ENCODE data around the gene ETV2.

The ETV2 gene

GRCh38 chr19:35621708-35622107 lies 19.8 kb upstream of the ETV2 start:
- DNase-seq (no peak), ATAC-seq (ENCODE audit: insufficient read depth, low read depth) (no peak)
- Histone ChIP-seq H3K4me1 (ENCODE audit: insufficient read depth, low read length) (no peaks in the 10 kb centered on the region), H3K27ac (ENCODE audit: low read length) (no peak overlapping the region), H4K20me1 (ENCODE audit: insufficient read depth, low read length) (no peaks in the 10 kb centered on the region), H3K4me2 (ENCODE audit: insufficient read depth, low read length) (no peak overlapping the region), H3K79me2 (ENCODE audit: insufficient read depth, low read length) (no peaks in the 10 kb centered on the region), H3K9me3 (ENCODE audit: insufficient read depth, low read length, severe bottlenecking) (no peaks in the 10 kb centered on the region), H2AFZ (ENCODE audit: low read depth, low read length) (no peak overlapping the region), H3K27me3 (ENCODE audit: insufficient read depth, low read length, poor library complexity) (no peaks in the 10 kb centered on the region), H3K36me3 (ENCODE audit: insufficient read depth, low read length) (peaks cover 32% of the 10 kb centered on the region), H3K9ac (ENCODE audit: low read depth, low read length) (no peak overlapping the region), H3K4me3 (ENCODE audit: low read depth in 1 of 2, low read length in 2 of 2) (no peak overlapping the region)
- TF ChIP-seq EZH2 (IDR thresholded peaks at IDR 0.05; ENCODE audit: borderline replicate concordance, low read depth, low read length, severe bottlenecking) (no peak), CTCF (IDR thresholded peaks at IDR 0.05; ENCODE audit: borderline replicate concordance, extremely low read depth, low read length, poor library complexity, severe bottlenecking) (no peak)

- no peak overlapping the region for H2AFZ ChIP-seq (ENCODE audit: low read depth, low read length)
- DNase-seq (no peak), ATAC-seq (ENCODE audit: insufficient read depth, low read depth) (no peak)
- no peak overlapping the region for H3K4me3 ChIP-seq (ENCODE audit: low read depth in 1 of 2, low read length in 2 of 2)
- no peak overlapping the region for H3K9ac ChIP-seq (ENCODE audit: low read depth, low read length)
- H3K9me3 ChIP-seq (ENCODE audit: insufficient read depth, low read length, severe bottlenecking) = no peaks in the 10 kb centered on the region
- H3K79me2 ChIP-seq (ENCODE audit: insufficient read depth, low read length) = no peaks in the 10 kb centered on the region
- peaks cover 3% of the 10 kb centered on the region for H3K4me1 ChIP-seq (ENCODE audit: insufficient read depth, low read length)
- no peak overlapping the region for H3K4me2 ChIP-seq (ENCODE audit: insufficient read depth, low read length)
- peaks cover 23% of the 10 kb centered on the region for H3K36me3 ChIP-seq (ENCODE audit: insufficient read depth, low read length)
- H4K20me1 ChIP-seq (ENCODE audit: insufficient read depth, low read length) = no peaks in the 10 kb centered on the region
- no peaks in the 10 kb centered on the region for H3K27me3 ChIP-seq (ENCODE audit: insufficient read depth, low read length, poor library complexity)
- TF ChIP-seq CTCF (IDR thresholded peaks at IDR 0.05; ENCODE audit: borderline replicate concordance, extremely low read depth, low read length, poor library complexity, severe bottlenecking) = no peak
- no peak for TF ChIP-seq EZH2 (IDR thresholded peaks at IDR 0.05; ENCODE audit: borderline replicate concordance, low read depth, low read length, severe bottlenecking)
- H3K27ac ChIP-seq (ENCODE audit: low read length) = no peak overlapping the region
These were observed 18.8 kb upstream of the ETV2 start for GRCh38 chr19:35622750-35623149.

- Histone ChIP-seq H2AFZ (ENCODE audit: low read depth, low read length) (no peak overlapping the region), H4K20me1 (ENCODE audit: insufficient read depth, low read length) (no peaks in the 10 kb centered on the region), H3K4me3 (ENCODE audit: low read depth in 1 of 2, low read length in 2 of 2) (no peak overlapping the region), H3K79me2 (ENCODE audit: insufficient read depth, low read length) (no peaks in the 10 kb centered on the region), H3K27ac (ENCODE audit: low read length) (no peak overlapping the region), H3K27me3 (ENCODE audit: insufficient read depth, low read length, poor library complexity) (no peaks in the 10 kb centered on the region), H3K9me3 (ENCODE audit: insufficient read depth, low read length, severe bottlenecking) (no peaks in the 10 kb centered on the region), H3K9ac (ENCODE audit: low read depth, low read length) (no peak overlapping the region), H3K4me2 (ENCODE audit: insufficient read depth, low read length) (no peak overlapping the region), H3K36me3 (ENCODE audit: insufficient read depth, low read length) (peaks cover 16% of the 10 kb centered on the region), H3K4me1 (ENCODE audit: insufficient read depth, low read length) (peaks cover 9% of the 10 kb centered on the region)
- DNase-seq (no peak), ATAC-seq (ENCODE audit: insufficient read depth, low read depth) (no peak)
- TF ChIP-seq EZH2 (IDR thresholded peaks at IDR 0.05; ENCODE audit: borderline replicate concordance, low read depth, low read length, severe bottlenecking) = no peak
- no peak for TF ChIP-seq CTCF (IDR thresholded peaks at IDR 0.05; ENCODE audit: borderline replicate concordance, extremely low read depth, low read length, poor library complexity, severe bottlenecking)
These were observed 18.1 kb upstream of the ETV2 start for GRCh38 chr19:35623327-35624010.
